Large intestine (tissue), 3 donors: ENCODE results near the gene ZBTB40. TPM values are rescaled to one million over a fixed set of nuclear protein-coding genes. Genes with fewer than 3 reads are reported as not detected.
A peak's percentile ranks its signal among the peaks of the same experiment; 100 is the strongest.

Experiments
- DNase-seq, 2 donors: peaks; one replicate each; pipeline versions ENCODE4 v3.0.0 to v3.0.0-alpha.2; 2013
- H3K27ac ChIP-seq: one replicate; pipeline ENCODE4 v1.5.1; 2013; ENCODE audit warnings: low read length
- H3K27me3 ChIP-seq: 2 replicates; pipeline ENCODE4 v1.6.1; 2013; ENCODE audit warnings: low read length; ENCODE audit not compliant: control insufficient read depth, insufficient read depth
- H3K36me3 ChIP-seq: 2 replicates; pipeline ENCODE4 v1.6.1; 2013; ENCODE audit warnings: low read length; ENCODE audit not compliant: control insufficient read depth, insufficient read depth
- H3K4me1 ChIP-seq: one replicate; pipeline ENCODE4 v1.6.1; 2013; ENCODE audit warnings: low read length; ENCODE audit not compliant: control insufficient read depth, insufficient read depth
- H3K4me3 ChIP-seq: one replicate; pipeline ENCODE4 v1.5.1; 2013; ENCODE audit warnings: low read length
- H3K9me3 ChIP-seq: one replicate; pipeline ENCODE4 v1.6.1; 2013; ENCODE audit warnings: mild to moderate bottlenecking, low read depth, low read length, moderate library complexity; ENCODE audit not compliant: control insufficient read depth
- WGBS: methylation state at CpG from one replicate; pipeline ENCODE4 v1.1.5; 2013; ENCODE audit warnings: low lambda C conversion rate; ENCODE audit not compliant: insufficient coverage; 5-methylcytosine and 5-hydroxymethylcytosine counted together
- polyA plus RNA-seq: library from polyadenylated mRNA; unstranded; fragments of 120-200 nt; gene quantifications from one replicate; pipeline ENCODE4 v1.2.1, GENCODE V29; 2013

ZBTB40 gene
- polyA plus RNA-seq, 1 donor = 14.8 TPM

DNA sequence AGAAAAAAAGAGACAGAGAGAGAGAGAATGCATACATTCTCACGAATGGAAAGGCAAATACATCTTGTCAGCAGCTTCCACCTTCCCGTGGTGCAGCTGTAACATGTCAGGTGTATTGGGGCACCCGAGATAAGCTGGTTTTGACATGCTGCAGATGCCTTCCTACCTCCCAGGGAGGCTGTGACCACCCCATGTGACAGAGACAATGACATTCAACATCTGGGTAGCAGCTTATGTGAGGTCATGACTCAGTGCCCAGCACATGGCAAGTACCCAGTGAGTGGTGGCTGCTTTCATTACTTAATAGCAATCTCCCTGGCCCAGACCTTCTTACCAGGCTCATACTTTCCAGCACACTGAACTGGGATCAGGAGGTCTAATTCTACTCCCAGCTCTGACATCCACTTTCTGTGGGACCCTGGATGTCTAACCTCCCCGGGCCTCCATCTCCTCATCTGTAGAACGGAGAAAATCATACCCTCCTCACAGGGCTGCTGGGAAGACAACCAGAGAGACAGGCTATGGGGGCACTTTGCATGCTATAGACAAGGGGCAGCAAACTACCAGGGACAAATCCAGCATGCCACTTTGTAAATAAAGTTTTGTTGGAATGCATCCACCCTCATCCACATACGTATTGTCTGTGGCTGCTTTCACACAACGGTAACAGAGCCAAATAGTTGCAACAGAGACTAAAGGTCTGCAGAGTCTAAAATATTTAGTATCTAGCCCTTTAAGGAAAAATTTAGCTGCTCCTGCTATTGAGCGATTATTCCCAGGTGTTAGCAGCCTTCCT is 38.5 kb upstream of the ZBTB40 start:
- Histone ChIP-seq H3K27ac (no peak overlapping the region), H3K4me1 (peaks cover 8% of the 10 kb centered on the region), H3K27me3 (peaks cover 2% of the 10 kb centered on the region), H3K9me3 (no peaks in the 10 kb centered on the region), H3K4me3 (no peak overlapping the region), H3K36me3 (no peaks in the 10 kb centered on the region)
- peak in 1 of 2 donors; percentile 12 for DNase-seq
- no CpG with 5 or more reads among the region's 8 CpGs for whole genome bisulfite sequencing

DNA sequence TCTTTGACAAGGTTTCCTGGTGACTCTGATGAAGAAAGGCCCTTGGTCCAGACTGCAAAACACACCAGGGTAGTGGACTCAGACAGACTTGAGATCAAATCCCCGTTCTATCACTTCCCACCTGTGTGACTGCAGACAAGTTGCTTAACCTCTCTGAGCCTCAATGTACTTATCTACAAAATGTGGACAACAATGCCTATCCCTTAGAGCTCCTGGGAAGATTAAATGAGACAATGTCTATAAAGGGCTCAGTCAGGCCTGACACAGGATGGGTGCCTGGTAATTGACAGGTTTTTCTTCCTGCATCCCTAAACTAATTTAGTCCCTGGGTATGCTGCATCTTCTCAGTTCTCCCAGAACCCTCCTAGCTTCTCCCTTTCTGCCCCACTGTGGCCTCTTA is 37.9 kb upstream of the ZBTB40 start:
- Histone ChIP-seq H3K4me3 (no peak overlapping the region), H3K27ac (peak overlapping the region; percentile 48), H3K27me3 (peaks cover 6% of the 10 kb centered on the region), H3K9me3 (no peaks in the 10 kb centered on the region), H3K36me3 (no peaks in the 10 kb centered on the region), H3K4me1 (peaks cover 8% of the 10 kb centered on the region)
- no peak for DNase-seq
- WGBS = no CpG with 5 or more reads among the region's 1 CpG

DNA sequence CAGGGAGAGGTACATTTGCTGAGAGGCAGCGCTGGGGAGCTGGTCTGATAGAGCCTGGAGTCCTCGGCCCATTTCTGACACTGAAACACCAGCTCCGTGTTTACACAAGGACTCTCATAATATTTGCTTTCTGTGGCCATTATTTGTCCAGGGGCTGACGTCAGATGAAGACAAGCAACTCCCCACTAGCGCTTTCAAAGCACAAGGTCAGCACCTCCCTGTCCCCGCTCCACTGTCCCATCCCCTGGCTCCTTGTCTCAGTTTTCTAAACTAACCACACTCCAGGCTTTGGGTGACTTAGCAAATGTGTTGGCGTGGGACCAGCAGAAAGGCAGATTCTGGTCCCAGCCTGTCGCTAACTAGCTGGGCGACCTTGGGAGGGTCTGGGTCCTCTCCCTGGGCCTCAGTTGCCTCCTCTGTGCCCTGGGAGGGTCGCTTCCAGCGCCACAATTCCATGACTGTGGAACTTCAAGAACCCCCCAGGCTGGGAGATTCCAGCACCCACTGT is 37.4 kb upstream of the ZBTB40 start:
- peak; percentile 23 to 59 for DNase-seq
- peak overlapping the region; percentile 48 for H3K27ac ChIP-seq
- H3K4me1 ChIP-seq = peaks cover 8% of the 10 kb centered on the region
- no peak overlapping the region for H3K4me3 ChIP-seq
- WGBS = 20% methylated on average over 1 of the region's 11 CpGs
- peaks cover 6% of the 10 kb centered on the region for H3K27me3 ChIP-seq
- H3K9me3 ChIP-seq = no peaks in the 10 kb centered on the region
- no peaks in the 10 kb centered on the region for H3K36me3 ChIP-seq

DNA sequence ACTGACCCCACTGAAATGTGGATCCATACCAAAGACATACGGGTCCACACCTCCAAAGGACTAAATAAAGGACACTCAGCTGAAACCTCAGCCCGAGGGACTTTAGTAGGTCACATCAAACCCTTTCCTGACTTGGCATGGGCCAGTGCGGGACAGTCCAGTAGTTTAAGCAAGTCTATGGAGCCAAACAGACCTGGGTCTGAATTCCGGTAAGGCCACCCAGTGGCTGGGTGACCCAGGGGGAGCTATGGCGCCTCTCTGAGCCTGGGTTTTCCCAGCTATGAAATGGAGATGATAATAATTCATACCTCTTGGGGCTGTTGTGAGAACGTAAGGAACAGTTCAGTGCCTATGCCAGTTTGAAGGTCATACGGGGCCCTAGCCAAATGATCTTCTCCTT is 36.2 kb upstream of the ZBTB40 start:
- peaks cover 8% of the 10 kb centered on the region for H3K4me1 ChIP-seq
- no peak for DNase-seq
- no peaks in the 10 kb centered on the region for H3K36me3 ChIP-seq
- H3K27ac ChIP-seq = no peak overlapping the region
- H3K9me3 ChIP-seq = no peaks in the 10 kb centered on the region
- no peak overlapping the region for H3K4me3 ChIP-seq
- no CpG with 5 or more reads among the region's 7 CpGs for WGBS
- peaks cover 6% of the 10 kb centered on the region for H3K27me3 ChIP-seq

DNA sequence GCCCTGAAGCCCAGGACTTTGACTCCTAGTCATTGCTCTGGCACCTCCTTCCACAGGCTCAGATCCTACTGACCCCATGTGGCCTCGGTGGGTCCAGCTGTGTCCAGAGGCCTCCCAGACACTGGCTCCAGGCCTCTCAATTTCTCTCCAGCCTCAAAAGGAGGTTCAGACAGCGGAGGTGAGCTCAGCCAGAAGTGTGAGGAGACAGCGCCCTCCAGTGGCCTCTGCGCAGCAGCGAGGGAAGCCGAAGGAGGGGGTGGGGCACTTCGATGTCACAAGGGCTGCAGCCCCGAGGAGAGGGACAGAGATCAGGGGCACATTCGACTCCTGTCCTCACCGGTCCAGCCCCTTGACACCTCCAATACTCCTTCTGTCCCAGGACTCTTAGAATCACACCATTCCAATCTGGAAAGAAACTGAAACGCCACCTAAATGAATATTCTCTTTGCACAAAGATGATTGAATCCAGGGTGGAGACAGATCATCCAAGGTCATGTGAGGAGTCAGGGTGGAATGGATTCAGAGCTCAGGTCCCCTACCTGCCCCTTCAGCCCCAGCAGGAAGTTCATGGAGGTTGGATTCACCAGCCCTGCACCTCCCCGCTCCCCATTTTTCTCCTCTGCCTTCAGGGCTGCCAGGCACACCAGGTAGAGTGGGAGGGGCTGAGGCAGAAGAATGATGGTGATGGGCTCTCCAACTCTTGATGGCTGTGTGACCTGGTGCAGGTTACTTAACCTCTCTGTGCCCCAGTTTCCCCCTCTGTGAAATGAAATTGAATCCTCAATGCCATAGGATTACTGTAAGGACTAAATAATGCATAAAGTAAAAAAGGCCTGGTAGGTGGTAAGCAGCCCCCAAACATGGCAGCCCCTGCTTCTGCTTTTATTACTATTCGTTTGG is 34.8 kb upstream of the ZBTB40 start:
- no peaks in the 10 kb centered on the region for H3K9me3 ChIP-seq
- DNase-seq = peak; percentile 71 to 82
- peaks cover 6% of the 10 kb centered on the region for H3K27me3 ChIP-seq
- no peaks in the 10 kb centered on the region for H3K36me3 ChIP-seq
- H3K4me1 ChIP-seq = peaks cover 8% of the 10 kb centered on the region
- H3K27ac ChIP-seq = no peak overlapping the region
- no peak overlapping the region for H3K4me3 ChIP-seq
- 50% methylated on average over 2 of the region's 13 CpGs for WGBS

DNA sequence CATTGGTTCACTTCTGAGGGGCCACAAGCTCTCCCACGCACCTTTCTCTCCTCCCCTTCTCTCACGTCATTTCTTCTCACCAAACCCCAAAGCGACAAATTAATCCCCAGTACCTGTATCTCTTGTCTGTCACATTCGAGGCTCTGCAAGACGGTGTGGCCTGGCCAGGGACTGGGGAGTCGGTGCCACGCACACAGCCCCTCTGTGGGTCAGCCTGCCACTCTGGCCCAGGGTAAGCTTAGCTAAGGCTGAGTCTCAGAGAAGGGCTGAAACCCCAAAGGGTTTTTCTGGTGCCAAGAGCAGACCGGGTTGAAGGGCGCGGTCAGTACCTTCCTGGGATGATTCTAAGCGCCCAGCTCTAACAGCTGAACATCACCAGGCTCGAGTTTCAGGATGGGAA is 34.2 kb upstream of the ZBTB40 start:
- Histone ChIP-seq H3K27me3 (peaks cover 6% of the 10 kb centered on the region), H3K9me3 (no peaks in the 10 kb centered on the region), H3K36me3 (no peaks in the 10 kb centered on the region), H3K4me1 (peaks cover 8% of the 10 kb centered on the region), H3K27ac (no peak overlapping the region), H3K4me3 (no peak overlapping the region)
- no peak for DNase-seq
- no CpG with 5 or more reads among the region's 12 CpGs for WGBS

DNA sequence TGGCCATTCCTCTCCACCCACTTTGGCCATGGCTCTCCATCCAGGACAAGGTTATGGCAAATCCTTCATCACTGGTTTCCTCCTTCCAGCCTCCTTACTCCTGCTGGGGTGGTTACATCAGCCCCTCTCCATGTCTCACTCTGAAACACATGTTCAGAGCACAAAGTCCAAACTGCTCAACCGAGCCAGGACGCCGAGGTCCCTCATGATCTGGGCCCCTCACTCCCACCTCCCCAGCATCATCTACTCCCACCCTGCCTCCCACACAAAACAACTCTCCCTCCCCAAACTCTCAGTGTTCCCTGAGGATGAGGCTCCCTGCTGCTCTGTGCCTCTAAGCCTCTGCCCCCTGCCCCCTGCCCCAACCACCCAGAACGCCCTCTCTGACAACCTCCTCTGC is 33.3 kb upstream of the ZBTB40 start:
- no CpG with 5 or more reads among the region's 4 CpGs for WGBS
- H3K27ac ChIP-seq = no peak overlapping the region
- no peak overlapping the region for H3K4me3 ChIP-seq

DNA sequence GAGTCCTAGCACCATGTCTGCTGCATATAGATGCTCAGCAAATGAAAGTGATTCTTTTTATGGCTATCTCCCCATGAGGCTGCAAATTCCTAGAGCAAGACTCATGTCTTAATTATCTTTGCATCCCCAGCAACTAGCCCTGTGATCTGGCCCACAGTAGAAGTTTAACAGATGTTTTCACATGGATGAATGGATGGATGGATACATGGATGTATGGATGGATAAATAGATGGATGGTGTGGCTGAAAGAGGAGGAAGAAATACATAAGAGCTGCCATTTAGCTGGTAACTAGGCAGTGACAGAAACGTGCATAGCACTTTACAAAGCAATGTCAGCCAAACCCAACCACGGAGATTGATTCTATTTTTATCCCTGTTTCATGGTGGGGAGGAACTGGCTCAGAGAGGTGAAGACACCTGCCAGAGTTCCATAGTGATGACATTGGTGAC is 32.7 kb upstream of the ZBTB40 start:
- DNase-seq = no peak
- H3K4me3 ChIP-seq = no peak overlapping the region
- H3K27me3 ChIP-seq = peaks cover 6% of the 10 kb centered on the region
- H3K9me3 ChIP-seq = no peaks in the 10 kb centered on the region
- peaks cover 3% of the 10 kb centered on the region for H3K4me1 ChIP-seq
- no peaks in the 10 kb centered on the region for H3K36me3 ChIP-seq
- WGBS = no CpG with 5 or more reads among the region's 2 CpGs
- H3K27ac ChIP-seq = no peak overlapping the region

More for the DNA sequence above, 33.3 kb upstream of the ZBTB40 start:
- Histone ChIP-seq H3K4me1 (peaks cover 8% of the 10 kb centered on the region), H3K9me3 (no peaks in the 10 kb centered on the region), H3K36me3 (no peaks in the 10 kb centered on the region), H3K27me3 (peaks cover 6% of the 10 kb centered on the region)
- DNase-seq = no peak

DNA sequence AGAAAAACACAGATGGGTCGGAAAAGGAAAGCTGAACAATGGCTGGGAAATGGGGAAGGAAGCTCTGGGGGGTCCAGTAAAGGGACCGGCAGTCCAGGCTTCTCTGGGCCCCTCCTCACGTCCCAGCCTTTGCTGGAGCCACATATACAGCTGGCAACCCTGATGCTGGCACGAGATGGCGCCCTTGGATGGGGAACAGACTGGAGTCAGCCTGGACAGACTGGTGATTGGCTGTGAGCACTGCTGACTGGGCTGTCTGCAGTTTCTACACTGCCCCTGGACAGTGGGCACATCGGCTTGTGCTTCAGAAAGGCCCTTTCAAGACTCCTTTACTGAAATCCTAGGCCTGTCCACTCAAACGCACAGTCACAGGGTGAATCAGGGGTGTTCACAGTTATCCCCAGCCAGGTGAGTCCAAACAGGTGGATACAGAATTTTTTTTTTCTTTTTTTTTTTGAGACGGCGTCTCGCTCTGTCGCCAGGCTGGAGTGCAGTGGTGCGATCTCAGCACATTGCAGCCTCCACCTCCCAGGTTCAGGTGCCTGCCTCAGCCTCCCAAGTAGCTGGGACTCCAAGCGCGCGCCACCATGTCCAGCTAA is 31.1 kb upstream of the ZBTB40 start:
- Histone ChIP-seq H3K36me3 (no peaks in the 10 kb centered on the region), H3K4me3 (no peak overlapping the region), H3K27me3 (peaks cover 7% of the 10 kb centered on the region), H3K27ac (no peak overlapping the region), H3K9me3 (no peaks in the 10 kb centered on the region), H3K4me1 (no peaks in the 10 kb centered on the region)
- peak; percentile 57 to 69 for DNase-seq
- no CpG with 5 or more reads among the region's 15 CpGs for WGBS

DNA sequence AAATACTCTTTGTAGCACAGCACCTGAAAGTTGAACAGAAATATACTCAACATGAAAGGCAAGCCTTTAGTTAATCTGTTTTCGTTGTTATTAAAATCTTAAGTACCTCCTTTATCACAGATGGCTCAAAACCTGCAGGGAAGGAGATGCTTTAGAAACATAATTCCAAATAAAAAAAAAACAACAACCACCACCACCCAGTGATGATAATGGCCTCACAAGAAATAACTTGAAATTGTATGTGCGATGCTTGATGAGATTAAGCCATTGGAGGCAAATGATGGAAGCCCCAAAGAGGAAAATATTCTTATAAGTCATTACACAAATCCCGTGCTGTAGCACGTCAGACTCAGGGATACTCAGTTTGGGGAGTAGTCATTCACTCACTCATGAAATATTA is 24.9 kb upstream of the ZBTB40 start:
- peaks cover 4% of the 10 kb centered on the region for H3K27me3 ChIP-seq
- no peaks in the 10 kb centered on the region for H3K36me3 ChIP-seq
- no peaks in the 10 kb centered on the region for H3K9me3 ChIP-seq
- WGBS = no CpG with 5 or more reads among the region's 4 CpGs
- no peak overlapping the region for H3K4me3 ChIP-seq
- no peak overlapping the region for H3K27ac ChIP-seq
- H3K4me1 ChIP-seq = no peaks in the 10 kb centered on the region
- no peak for DNase-seq
